CD4-positive, alpha-beta memory T cell (primary cell): ENCODE data around the gene PHAX. TPM values are rescaled to one million over a fixed set of nuclear protein-coding genes. Genes with fewer than 3 reads are reported as not detected.

Source experiments
- CTCF ChIA-PET: fragments of 350-600 bp; sonication (Branson Sonifier 250); formaldehyde crosslinking; loops from one replicate; lab custom pipeline; 2021; ENCODE audit warnings: inconsistent platforms; ENCODE audit not compliant: partially characterized antibody; lab: Charles Lee
- POLR2A ChIA-PET: fragments of 350-600 bp; sonication (Branson Sonifier 250); formaldehyde crosslinking; loops from one replicate; lab custom pipeline; 2021; ENCODE audit not compliant: partially characterized antibody; lab: Charles Lee
- DNase-seq, 5 donors: peaks; one replicate each; pipeline versions ENCODE4 v3.0.0 to v3.0.0-alpha.2; 2020 to 2022; ENCODE audit warnings: mixed read lengths in 1 of 5
- H3K27ac ChIP-seq: one replicate; pipeline ENCODE4 v1.7.0; 2013; ENCODE audit warnings: low read depth, low read length
- H3K27me3 ChIP-seq: 2 replicates; pipeline ENCODE4 v1.7.0; 2013; ENCODE audit warnings: mild to moderate bottlenecking, low read length, moderate library complexity; ENCODE audit not compliant: insufficient read depth
- H3K36me3 ChIP-seq: 2 replicates; pipeline ENCODE4 v1.7.0; 2013; ENCODE audit warnings: mild to moderate bottlenecking, low read length, moderate library complexity; ENCODE audit not compliant: insufficient read depth
- H3K4me1 ChIP-seq: 2 replicates; pipeline ENCODE4 v1.7.0; 2013; ENCODE audit warnings: mild to moderate bottlenecking, low read length, moderate library complexity; ENCODE audit not compliant: insufficient read depth
- H3K4me3 ChIP-seq, 2 donors: one replicate each; pipeline ENCODE4 v1.7.0; 2013; ENCODE audit warnings: low read length in 2 of 2, mild to moderate bottlenecking in 1 of 2
- H3K9me3 ChIP-seq, 2 donors: one replicate each; pipeline ENCODE4 v1.7.0; 2013; ENCODE audit warnings: low read length in 2 of 2, control low read depth in 1 of 2; ENCODE audit not compliant: control insufficient read depth in 1 of 2
- H3K27ac Mint-ChIP-seq, 7 donors: one replicate each; pipeline ENCODE4 v1.8.0; 2020 to 2021; ENCODE audit warnings: mixed read lengths in 7 of 7, mild to moderate bottlenecking in 6 of 7, inconsistent platforms in 3 of 7, moderate library complexity in 3 of 7
- H3K27me3 Mint-ChIP-seq, 2 donors: one replicate each; pipeline ENCODE4 v1.8.0; 2020 to 2021; ENCODE audit warnings: mixed read lengths in 2 of 2
- H3K36me3 Mint-ChIP-seq, 2 donors: one replicate each; pipeline ENCODE4 v1.8.0; 2020 to 2021; ENCODE audit warnings: mixed read lengths in 2 of 2, inconsistent platforms in 1 of 2, mild to moderate bottlenecking in 1 of 2
- H3K4me1 Mint-ChIP-seq, 4 donors: one replicate each; pipeline ENCODE4 v1.8.0; 2020 to 2021; ENCODE audit warnings: mixed read lengths in 4 of 4, mild to moderate bottlenecking in 1 of 4
- H3K4me3 Mint-ChIP-seq, 8 donors: one replicate each; pipeline ENCODE4 v1.8.0; 2020 to 2021; ENCODE audit warnings: mixed read lengths in 8 of 8, mild to moderate bottlenecking in 7 of 8, moderate library complexity in 6 of 8, inconsistent platforms in 3 of 8
- H3K9me3 Mint-ChIP-seq, 8 donors: one replicate each; pipeline ENCODE4 v1.8.0; 2020 to 2021; ENCODE audit warnings: mixed read lengths in 8 of 8, mild to moderate bottlenecking in 5 of 8, inconsistent platforms in 3 of 8, moderate library complexity in 1 of 8
- intact Hi-C: fragments of 100-400 bp; cut with micrococcal nuclease; formaldehyde crosslinking; loops from one replicate; pipeline ENCODE4 v1.15.1; 2023
- polyA plus RNA-seq, 2 donors: library from polyadenylated mRNA; unstranded; fragments of 300-500 nt; fragmentation: Illumina TruSeq; gene quantifications; one replicate each; pipeline ENCODE4 v1.2.3, GENCODE V29; 2021
- total RNA-seq, 2 experiments: library from RNA; stranded (reverse); gene quantifications; one replicate each; pipeline ENCODE4 v1.2.3, GENCODE V29; 2021

PHAX gene
- total and polyA plus RNA-seq, 4 experiments from 2014 or later: 41.2 to 112 (median 51.7) TPM

DNA sequence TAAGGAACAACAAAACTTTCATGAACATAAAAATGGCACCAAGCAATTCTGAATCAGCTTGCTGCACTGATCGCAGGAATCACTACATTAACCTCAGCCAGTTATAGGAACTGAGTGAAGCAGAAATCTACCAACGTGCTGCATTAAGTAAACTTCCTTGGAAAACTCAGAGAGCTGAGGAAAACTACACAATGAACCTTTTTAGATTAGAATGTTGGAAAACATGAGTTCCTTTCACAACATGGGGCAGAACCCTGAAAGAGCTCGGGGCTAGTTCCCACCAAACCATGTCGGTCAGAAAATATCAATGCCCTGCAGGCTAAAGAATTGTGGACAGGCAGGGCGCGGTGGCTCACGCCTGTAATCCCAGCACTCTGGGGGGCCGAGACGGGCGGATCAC, 25.1 kb upstream of the PHAX start:
- no peaks in the 10 kb centered on the region for H3K4me1 ChIP-seq
- H3K36me3 ChIP-seq: no peaks in the 10 kb centered on the region
- no peaks in the 10 kb centered on the region for H3K9me3 Mint-ChIP-seq
- H3K9me3 ChIP-seq: no peaks in the 10 kb centered on the region
- H3K27me3 Mint-ChIP-seq: peaks cover 0 to 3% of the 10 kb centered on the region in 2 donors
- no peak overlapping the region for H3K4me3 ChIP-seq
- H3K36me3 Mint-ChIP-seq: peaks cover 0 to 7% of the 10 kb centered on the region in 2 donors
- intact Hi-C loops: no loop called here
- no peaks in the 10 kb centered on the region for H3K4me1 Mint-ChIP-seq
- no peak for DNase-seq
- H3K27ac ChIP-seq: no peak overlapping the region
- no peaks in the 10 kb centered on the region for H3K27me3 ChIP-seq
- no peak overlapping the region for H3K27ac Mint-ChIP-seq
- POLR2A ChIA-PET: no interaction called here
- CTCF ChIA-PET: interaction anchor here (1.1 kb wide), 1 partner anchor 25 kb away, joined by 3 read pairs; the partner anchor contains the start of gene PHAX
- H3K4me3 Mint-ChIP-seq: no peak overlapping the region

DNA sequence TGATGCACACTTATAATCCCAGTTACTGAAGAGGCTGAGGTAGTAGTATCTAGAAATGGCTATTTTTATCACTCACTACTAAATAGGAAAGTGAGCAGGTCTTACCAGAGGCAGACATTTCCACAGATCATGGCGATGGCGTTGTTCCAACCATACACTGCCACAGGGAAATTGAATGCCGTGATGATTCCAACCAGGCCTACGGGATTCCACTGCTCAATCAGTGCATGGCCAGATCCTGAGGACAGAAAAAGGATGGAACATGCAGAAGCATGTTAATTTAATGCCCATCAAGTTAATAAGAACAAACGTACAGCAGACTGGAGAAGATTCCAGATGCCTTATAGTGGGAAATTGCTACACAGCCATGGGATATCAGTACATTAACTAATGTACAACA, 23.8 kb upstream of the PHAX start:
- Mint-ChIP-seq H3K27me3 (no peaks in the 10 kb centered on the region), H3K27ac (no peak overlapping the region), H3K9me3 (no peaks in the 10 kb centered on the region), H3K4me3 (no peak overlapping the region), H3K36me3 (peaks cover 0 to 6% of the 10 kb centered on the region in 2 donors), H3K4me1 (no peaks in the 10 kb centered on the region)
- Histone ChIP-seq H3K27ac (no peak overlapping the region), H3K36me3 (no peaks in the 10 kb centered on the region), H3K27me3 (no peaks in the 10 kb centered on the region), H3K9me3 (no peaks in the 10 kb centered on the region), H3K4me1 (no peaks in the 10 kb centered on the region), H3K4me3 (no peak overlapping the region)
- ChIA-PET CTCF (no interaction called here), POLR2A (no interaction called here)
- no peak for DNase-seq
- intact Hi-C loops: no loop called here

DNA sequence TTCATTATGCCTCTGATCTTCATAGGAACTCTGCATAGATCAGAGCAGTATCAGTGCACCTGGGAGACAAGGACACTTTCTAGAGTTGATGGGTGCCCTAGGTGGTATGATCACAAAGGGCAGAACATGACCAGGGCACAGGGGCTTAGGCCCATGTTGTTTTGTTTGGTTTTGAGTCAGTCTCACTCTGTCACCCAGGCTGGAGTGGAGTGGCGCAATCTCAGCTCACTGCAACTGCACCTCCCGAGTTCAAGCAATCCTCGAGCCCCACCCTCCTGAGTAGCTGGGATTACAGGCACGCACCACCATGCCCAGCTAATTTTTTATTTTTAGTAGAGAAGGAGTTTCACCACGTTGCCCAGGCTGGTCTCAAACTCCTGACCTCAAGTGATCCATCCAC, 23.3 kb upstream of the PHAX start:
- no peaks in the 10 kb centered on the region for H3K4me1 ChIP-seq
- peaks cover 0 to 3% of the 10 kb centered on the region in 2 donors for H3K36me3 Mint-ChIP-seq
- H3K4me3 Mint-ChIP-seq: no peak overlapping the region
- no peak overlapping the region for H3K27ac ChIP-seq
- CTCF ChIA-PET: interaction anchor here (1.8 kb wide), 1 partner anchor 238 kb away, joined by 5 read pairs; no protein-coding TSS in a partner anchor
- no peaks in the 10 kb centered on the region for H3K9me3 Mint-ChIP-seq
- H3K27me3 Mint-ChIP-seq: no peaks in the 10 kb centered on the region
- intact Hi-C loops: no loop called here
- H3K4me3 ChIP-seq: no peak overlapping the region
- DNase-seq: no peak
- no peaks in the 10 kb centered on the region for H3K27me3 ChIP-seq
- POLR2A ChIA-PET: no interaction called here
- no peak overlapping the region for H3K27ac Mint-ChIP-seq
- no peaks in the 10 kb centered on the region for H3K36me3 ChIP-seq
- no peaks in the 10 kb centered on the region for H3K9me3 ChIP-seq
- H3K4me1 Mint-ChIP-seq: no peaks in the 10 kb centered on the region

DNA sequence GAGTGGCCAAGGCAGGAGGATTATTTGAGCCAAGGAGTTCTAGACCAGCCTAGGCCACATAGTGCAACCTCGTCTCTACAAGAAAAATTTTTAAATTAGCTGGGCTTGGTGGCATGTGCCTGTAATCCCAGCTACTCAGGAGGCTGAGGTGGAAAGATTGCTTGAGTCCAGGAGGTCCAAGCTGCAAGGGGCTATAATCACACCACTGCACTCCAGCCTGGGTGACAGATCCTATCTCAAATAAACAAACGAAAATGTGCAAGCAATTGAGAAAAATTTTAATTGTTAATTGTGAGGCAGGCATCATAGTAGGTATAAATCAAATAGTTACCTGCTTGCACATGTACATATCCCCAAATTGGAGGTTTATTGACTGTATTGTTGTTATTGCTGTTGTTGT, 21.0 kb upstream of the PHAX start:
- Histone ChIP-seq H3K27me3 (no peaks in the 10 kb centered on the region), H3K9me3 (no peaks in the 10 kb centered on the region), H3K27ac (no peak overlapping the region), H3K4me1 (no peaks in the 10 kb centered on the region), H3K4me3 (no peak overlapping the region), H3K36me3 (no peaks in the 10 kb centered on the region)
- H3K9me3 Mint-ChIP-seq: no peaks in the 10 kb centered on the region
- ChIA-PET CTCF (no interaction called here), POLR2A (no interaction called here)
- peaks cover 0 to 3% of the 10 kb centered on the region in 2 donors for H3K36me3 Mint-ChIP-seq
- H3K27me3 Mint-ChIP-seq: peaks cover 5% of the 10 kb centered on the region in 2 donors
- intact Hi-C loops: no loop called here
- no peak for DNase-seq
- H3K4me1 Mint-ChIP-seq: no peaks in the 10 kb centered on the region
- H3K4me3 Mint-ChIP-seq: no peak overlapping the region
- no peak overlapping the region for H3K27ac Mint-ChIP-seq

DNA sequence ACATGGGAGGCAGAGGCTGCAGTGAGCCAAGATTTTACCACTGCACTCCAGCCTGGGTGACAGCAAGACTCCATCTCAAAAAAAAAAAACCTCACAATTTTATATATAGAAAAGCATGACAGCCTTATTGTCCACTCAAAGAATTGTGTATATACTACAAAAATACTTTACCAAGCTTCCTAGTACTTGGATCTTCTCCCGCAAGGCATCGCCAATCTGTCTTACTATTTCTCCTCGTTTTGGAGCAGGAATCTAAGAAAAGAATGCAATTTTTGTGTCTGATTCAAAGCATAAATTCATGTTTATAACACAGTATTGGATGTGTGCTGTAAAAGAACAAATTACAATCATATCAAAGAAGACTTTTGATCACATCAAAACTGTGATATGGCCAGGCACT, 17.0 kb upstream of the PHAX start:
- Mint-ChIP-seq H3K27ac (no peak overlapping the region), H3K4me1 (no peaks in the 10 kb centered on the region), H3K4me3 (no peak overlapping the region), H3K36me3 (peaks cover 0 to 6% of the 10 kb centered on the region in 2 donors), H3K27me3 (peaks cover 10% of the 10 kb centered on the region in 2 donors), H3K9me3 (peaks cover 0 to 2% (median 0%) of the 10 kb centered on the region in 8 donors)
- Histone ChIP-seq H3K27me3 (no peaks in the 10 kb centered on the region), H3K27ac (no peak overlapping the region), H3K4me3 (no peak overlapping the region), H3K9me3 (no peaks in the 10 kb centered on the region), H3K36me3 (no peaks in the 10 kb centered on the region), H3K4me1 (no peaks in the 10 kb centered on the region)
- ChIA-PET POLR2A (no interaction called here), CTCF (no interaction called here)
- intact Hi-C loops: no loop called here
- DNase-seq: no peak

DNA sequence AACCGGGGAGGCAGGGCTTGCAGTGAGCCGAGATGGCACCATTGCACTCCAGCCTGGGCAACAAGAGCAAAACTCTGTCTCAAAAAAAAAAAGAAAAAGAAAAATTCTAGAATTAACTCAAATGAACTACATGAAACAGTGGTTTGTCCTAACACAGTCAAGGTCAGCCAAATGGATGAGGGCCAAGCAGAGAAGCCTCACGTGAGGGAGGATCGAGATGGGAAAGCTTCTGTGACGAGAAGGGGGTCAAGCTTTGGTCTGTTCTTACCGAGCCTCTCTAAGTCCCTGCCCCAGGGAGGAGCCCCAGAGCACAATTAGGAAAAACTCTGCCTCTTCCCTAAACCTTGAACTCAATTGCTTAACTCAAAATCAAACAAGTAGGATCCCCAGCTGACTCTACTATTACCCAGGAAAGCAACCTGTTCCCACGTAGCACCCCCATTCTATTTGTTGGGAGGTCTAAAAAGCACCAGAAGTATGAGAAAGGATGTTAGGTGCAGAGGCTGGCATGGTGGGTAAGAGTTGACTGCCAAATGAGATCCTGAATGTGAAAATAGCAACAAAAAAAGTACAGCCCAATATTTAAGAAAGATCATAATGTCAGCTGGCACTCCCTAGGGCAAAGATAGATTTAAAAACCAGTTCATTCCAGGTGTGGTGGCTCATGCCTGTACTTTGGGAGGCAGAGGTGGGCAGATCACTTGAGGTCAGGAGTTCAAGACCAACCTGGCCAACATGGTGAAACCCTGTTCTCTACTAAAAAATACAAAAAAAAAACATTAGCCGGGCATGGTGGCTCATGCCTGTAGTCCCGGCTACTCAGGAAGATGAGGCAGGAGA, 13.0 kb upstream of the PHAX start:
- Histone ChIP-seq H3K4me3 (no peak overlapping the region), H3K9me3 (no peaks in the 10 kb centered on the region), H3K4me1 (no peaks in the 10 kb centered on the region), H3K27ac (no peak overlapping the region), H3K27me3 (no peaks in the 10 kb centered on the region), H3K36me3 (no peaks in the 10 kb centered on the region)
- no peak overlapping the region for H3K4me3 Mint-ChIP-seq
- intact Hi-C loops: no loop called here
- ChIA-PET CTCF (interaction anchor here (0.6 kb wide), 1 partner anchor 15 kb away, joined by 3 read pairs; no protein-coding TSS in a partner anchor), POLR2A (no interaction called here)
- H3K27ac Mint-ChIP-seq: no peak overlapping the region
- H3K36me3 Mint-ChIP-seq: peaks cover 0 to 3% of the 10 kb centered on the region in 2 donors
- peaks cover 0 to 2% (median 0%) of the 10 kb centered on the region in 8 donors for H3K9me3 Mint-ChIP-seq
- H3K4me1 Mint-ChIP-seq: no peaks in the 10 kb centered on the region
- no peak for DNase-seq
- H3K27me3 Mint-ChIP-seq: peaks cover 12 to 14% of the 10 kb centered on the region in 2 donors

DNA sequence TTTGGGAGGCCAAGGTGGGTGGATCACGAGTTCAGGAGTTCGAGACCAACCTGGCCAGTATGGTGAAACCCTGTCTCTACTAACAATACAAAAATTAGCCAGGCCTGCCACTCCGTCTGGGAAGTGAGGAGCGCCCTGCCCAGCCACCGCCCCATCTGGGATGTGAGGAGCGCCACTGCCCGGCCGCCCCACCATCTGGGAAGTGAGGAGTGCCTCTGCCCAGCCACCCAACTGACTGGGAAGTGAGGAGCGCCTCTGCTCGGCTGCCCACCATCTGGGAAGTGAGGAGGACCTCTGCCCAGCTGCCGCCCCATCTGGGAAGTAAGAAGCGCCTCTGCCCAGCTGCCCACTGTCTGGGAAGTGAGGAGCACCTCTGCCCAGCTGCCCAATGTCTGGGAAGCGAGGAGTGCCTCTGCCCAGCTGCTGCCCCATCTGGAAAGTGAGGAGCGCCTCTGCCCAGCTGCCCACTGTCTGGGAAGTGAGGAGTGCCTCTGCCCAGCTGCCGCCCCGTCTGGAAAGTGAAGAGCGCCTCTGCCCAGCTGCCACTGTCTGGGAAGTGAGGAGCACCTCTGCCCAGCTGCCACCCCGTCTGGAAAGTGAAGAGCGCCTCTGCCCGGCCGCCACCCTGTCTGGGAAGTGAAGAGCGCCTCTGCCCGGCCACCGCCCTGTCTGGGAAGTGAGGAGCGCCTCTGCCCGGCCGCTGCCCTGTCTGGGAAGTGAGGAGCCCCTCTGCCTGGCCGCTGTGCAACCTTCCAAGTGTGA, 11.0 kb upstream of the PHAX start:
- no peaks in the 10 kb centered on the region for H3K27me3 ChIP-seq
- Mint-ChIP-seq H3K36me3 (peaks cover 0 to 3% of the 10 kb centered on the region in 2 donors), H3K27me3 (peaks cover 12 to 13% of the 10 kb centered on the region in 2 donors), H3K9me3 (peaks cover 0 to 2% (median 0%) of the 10 kb centered on the region in 8 donors), H3K4me1 (peaks cover 3 to 15% (median 8%) of the 10 kb centered on the region in 4 donors), H3K4me3 (no peak overlapping the region), H3K27ac (no peak overlapping the region)
- no peak overlapping the region for H3K27ac ChIP-seq
- DNase-seq: no peak
- intact Hi-C loops: no loop called here
- H3K9me3 ChIP-seq: no peaks in the 10 kb centered on the region
- no peaks in the 10 kb centered on the region for H3K36me3 ChIP-seq
- H3K4me1 ChIP-seq: peaks cover 7% of the 10 kb centered on the region
- H3K4me3 ChIP-seq: no peak overlapping the region
- CTCF ChIA-PET: no interaction called here
- POLR2A ChIA-PET: no interaction called here
